NCI-H446 treated with DMSO at 0.1 percent for 48 hours (cell line): ENCODE measurements around the gene GCSAM.

Experiments used
- DNase-seq: peaks from one replicate; lab custom pipeline; 2025; lab: John Stamatoyannopoulos, UW

GCSAM gene, protein sequence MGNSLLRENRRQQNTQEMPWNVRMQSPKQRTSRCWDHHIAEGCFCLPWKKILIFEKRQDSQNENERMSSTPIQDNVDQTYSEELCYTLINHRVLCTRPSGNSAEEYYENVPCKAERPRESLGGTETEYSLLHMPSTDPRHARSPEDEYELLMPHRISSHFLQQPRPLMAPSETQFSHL

DNA sequence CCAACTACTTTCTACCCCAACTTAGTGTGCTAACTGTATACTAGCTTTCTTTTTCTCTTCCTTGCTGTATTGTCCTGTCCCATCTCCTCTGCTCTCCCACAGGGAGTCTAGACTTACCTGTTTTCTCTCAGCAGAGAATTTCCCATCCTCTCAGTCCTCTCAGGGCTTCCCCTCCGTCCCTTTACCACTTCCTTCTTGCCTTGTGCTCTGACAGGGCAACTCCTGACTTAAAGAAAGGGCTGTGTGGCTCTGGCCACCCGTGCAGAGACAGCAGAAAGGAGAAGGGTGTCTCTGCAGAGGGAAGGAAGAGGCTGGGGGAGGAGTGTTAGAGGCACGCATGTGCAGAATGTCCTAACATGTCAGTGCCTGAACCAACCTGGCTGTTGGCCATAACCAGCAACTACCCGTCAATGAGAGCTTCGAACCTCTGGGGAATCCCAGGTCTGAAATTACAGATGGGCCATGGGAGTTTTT, at the start of gene GCSAM:
Gene GCSAM, minus strand, starts transcription at position 274 of the 474 bp plus-strand sequence. Its CDS starts 128 bp downstream, at position 146.
- DNase-seq: no peak

DNA sequence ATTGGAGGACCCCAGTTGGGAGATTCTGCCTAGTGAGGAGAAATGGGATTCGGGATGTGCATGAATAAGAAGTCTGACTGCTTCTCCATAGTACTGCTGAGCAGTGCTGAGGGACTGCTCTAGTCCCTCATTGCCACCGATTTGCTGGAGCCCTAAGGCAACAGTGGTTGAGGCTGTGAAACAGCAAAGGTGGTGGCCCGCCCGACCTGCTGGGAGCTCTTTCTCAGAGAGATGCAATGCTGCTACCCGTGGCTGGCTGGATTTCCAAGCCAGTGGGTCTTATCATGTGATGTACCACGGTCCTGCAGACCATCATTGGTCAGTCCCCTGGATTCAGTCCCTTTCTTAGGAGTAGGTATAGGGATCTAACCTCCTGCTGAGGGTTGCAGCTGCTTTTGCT, 42.6 kb upstream of the GCSAM start:
- DNase-seq: no peak

DNA sequence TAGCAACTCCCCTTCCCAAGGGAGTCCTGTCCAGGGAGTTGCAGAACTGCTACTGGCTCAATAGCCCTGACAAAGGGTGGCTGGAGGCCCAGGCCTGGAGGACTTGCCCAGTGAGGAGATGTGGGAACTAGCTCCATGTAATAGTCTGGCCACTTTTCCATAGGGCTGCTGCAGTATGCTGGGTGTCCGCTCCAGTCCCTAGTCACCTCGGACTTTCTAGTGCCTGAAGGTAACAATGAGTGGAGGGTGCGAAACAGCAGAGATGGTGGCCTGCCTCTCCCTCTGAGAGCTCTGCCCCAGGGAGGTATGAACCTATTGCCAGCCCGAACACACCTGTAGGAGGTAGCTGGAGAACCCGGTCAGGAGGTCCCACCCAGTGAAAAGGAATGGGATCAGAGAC, 42.0 kb upstream of the GCSAM start:
- DNase-seq: no peak

DNA sequence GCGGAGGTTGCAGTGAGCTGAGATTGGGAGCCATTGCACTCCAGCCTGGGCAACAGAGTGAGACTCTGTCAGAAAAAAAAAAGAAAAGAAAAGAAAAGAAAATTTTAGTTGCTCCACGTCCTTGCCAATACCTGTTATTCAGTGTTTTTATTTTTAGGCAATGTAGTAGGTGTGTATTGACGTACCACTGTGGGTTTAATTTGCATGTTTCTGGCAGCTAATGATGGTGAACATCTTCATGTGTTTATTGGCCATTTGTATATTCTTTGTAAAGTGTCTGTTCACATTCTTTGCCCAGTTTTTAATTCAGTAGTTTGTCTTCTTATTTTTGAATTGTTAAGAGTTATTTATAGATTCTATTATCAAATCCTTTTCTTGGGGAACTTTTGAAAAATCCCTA, 38.1 kb upstream of the GCSAM start:
- no peak for DNase-seq

DNA sequence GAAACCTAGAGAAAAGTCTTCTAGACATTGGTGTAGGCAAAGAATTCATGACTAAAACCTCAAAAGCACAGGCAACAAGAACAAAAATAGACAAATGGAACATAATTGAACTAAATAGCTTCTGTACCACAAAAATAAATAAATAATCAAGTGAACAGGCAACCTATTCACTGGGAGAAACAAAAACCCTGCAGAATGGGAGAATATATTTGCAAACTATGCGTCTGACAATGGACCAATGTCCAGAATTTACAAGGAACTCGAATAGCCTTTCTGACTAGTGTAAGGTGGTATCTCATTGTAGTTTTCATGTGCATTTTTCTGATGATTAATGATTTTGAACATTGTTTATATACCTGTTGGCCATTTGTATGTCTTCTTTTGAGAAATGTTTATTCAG, 37.0 kb upstream of the GCSAM start:
- no peak for DNase-seq

DNA sequence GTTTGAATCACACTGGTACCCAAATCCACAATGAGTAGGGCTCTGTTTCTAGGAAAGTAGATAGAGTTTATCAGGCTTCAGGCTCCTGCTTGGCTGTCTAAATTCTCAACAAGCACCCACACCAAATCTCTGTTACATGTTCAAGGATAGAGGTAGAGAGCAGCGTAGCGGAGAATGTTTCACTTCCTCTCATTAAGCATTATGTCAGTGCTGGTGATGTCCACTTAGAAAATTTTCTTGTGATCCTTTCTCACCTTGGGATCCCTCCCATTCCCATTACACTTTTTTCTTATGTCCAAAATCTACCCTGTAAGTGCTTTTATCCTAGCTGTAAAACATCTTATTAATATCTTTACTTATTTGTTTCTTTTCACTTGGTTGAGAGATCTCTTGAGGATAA, 34.7 kb upstream of the GCSAM start:
- DNase-seq: no peak

DNA sequence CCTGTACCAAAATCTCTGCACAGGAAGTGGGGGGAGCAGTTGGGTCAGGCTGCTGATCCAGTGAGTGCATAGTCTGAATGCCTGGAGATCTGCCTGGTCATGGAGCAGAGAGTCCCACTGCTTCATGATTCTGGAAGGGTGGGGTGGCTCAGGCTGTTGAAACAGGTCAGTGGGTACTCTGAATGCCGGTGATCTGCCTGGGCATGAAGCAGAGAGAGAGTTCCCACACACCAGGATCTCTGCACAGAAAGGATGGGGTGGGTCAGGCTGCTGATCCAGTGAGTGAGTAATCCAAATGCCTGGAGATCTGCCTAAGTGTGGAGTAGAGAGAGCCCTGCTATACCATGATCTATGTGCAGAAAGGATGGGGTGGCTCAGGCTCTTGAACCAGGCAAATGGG, 16.1 kb upstream of the GCSAM start:
- no peak for DNase-seq

DNA sequence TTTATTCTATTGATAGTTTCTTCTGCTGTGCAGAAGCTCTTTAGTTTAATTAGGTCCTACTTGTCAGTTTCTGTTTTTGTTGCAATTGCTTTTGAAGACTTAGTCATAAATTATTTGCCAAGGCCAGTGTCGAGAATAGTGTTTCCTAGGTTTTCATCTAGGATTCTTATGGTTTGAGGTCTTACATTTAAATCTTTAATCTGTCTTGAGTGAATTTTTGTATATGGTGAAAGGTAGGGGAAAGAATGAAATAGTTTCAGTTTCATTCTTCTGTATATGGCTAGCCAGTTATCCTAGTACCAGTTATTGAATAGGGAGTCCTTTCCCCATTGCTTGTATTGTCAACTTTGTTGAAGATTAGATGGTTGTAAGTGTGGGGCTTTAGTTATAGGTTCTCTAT, 10.6 kb upstream of the GCSAM start:
- no peak for DNase-seq

DNA sequence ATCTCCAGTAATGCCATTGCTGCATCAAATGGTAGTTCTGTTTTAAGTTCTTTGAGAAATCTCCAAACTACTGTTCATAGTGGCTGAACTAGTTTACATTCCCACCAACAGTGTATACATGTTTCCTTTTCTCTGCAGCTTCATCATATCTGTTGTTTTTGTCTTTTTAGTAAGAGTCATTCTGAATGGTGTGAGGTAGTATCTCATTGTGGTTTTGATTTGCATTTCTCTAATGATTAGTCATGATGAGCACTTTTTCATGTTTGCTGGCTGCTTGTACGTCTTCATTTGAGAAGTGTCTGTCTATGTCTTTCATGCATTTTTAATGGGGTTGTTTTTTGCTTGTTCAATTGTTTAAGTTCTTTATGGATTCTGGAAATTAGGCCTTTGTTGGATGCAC, 10.2 kb upstream of the GCSAM start:
- DNase-seq: no peak

DNA sequence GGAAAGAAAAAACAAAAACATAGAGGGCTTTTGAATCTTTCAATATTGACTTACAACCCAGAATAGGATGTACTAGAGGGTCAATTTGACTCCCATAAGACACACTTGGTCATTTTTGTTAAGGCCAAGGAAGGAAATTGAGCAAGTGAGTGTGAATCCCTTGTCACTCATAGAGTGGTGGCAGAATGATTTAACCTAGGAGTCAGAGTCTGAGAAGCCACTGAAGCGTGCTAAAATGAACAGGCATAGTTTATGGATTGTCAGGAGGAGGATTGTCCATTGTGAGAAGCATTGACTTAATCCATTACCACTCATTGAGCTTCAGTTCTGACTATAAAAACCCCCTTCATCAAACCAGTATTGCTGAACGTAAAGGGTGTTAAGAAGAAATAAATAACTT, 8.2 kb upstream of the GCSAM start:
- DNase-seq: no peak

DNA sequence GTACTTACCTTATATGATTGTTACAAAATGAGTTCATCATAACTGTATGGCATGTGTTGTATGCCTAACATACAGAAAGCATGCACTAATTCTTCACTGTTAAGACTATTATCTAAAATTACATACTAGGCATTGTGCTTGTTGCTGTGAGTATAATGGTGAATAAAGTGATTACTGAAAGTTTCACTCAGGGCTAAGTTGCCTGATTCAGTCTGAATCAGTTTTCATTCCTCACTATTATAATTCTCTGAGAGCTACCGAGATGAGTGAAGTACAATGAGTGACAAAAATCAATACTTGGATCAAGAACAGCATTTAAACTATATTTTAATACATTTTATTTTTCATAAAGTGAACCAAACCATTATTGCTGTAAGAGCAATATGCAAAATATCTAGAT, 7.5 kb upstream of the GCSAM start:
- no peak for DNase-seq

DNA sequence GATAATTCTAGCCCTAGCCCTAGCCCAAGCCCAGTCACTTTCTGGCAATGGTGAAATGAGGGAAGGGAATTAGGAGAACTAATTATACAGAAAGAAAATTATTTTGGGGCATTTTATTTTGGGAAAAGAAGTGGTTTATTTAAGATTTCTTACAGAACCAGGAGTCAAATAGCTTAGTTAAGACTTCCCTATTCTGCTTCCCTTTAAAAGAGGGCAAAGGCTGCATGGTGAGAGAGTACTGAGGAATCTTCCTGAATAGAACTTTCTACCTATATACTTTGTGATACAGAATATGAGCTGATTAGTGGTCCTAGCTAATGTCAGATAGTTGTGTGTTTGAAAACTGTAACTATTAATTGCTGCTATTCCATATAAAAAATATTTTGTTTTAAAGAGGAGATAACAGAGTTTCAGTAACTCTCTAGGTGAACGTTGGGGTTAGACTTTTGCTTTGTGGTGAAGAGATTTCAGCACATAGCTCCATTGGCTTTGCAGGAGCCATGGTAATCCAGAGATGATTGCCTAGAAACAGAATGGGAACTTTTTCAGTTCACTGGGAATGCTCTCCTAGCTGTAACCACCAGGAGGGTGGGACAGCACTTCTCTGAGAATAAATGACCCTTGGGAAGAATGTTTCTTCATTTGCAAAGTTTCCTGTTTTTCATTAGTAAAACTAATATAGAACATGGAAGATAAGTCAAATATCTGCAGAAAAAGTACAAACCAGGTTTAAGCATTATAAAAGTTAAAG, 5.3 kb upstream of the GCSAM start:
- no peak for DNase-seq

DNA sequence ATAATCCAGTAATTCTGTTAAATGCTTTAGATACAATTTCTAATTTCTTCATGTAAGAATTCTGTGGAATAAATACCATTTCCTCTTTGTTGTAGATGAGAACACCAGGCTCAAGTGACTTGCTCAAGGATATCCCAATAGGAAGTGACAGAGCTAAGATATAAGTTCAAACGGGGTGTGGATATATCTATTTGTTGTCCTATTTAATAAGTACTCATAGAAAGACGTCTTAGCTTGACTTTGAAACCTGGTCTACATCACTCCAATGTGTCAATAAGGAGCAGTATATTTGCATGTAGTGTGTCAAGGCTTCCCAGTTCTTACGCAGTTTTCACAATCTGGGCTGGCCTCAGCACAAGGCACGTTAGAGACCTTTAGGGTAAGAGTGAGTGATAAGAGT, 4.7 kb upstream of the GCSAM start:
- DNase-seq: no peak

DNA sequence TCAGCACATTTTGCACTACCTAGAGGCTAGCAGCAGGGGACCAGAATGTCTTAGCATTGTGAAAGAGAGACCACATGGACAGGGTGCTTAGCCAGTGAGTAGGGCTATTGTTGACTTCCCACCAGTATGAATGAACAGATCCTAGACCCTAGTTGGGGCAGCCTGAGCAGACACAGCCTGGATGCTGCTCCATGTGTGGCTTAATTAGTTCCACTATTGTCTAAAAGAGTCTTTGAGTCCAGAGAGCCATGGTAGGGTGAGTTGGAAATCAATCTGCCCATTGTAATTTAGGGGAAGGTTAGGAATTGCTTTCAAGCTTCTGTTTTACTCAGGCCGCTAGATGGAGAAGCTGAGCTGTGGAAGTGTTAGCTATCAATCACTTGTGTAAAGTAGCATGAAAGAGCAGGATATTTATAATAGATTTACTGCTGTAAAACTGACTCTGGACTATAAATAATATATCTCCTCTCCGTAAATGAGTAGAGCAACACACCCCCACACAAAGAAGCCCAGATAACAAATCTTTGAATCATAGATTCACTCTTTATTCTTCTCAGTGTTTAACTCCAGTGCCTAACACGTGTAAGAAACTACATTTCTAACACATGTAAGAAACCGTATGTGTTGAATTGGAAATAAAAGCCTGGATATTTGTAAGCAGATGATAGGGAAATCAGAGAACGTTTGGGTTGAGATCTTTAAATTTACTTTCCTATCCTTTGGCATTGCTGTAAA, 4.1 kb upstream of the GCSAM start:
- no peak for DNase-seq

DNA sequence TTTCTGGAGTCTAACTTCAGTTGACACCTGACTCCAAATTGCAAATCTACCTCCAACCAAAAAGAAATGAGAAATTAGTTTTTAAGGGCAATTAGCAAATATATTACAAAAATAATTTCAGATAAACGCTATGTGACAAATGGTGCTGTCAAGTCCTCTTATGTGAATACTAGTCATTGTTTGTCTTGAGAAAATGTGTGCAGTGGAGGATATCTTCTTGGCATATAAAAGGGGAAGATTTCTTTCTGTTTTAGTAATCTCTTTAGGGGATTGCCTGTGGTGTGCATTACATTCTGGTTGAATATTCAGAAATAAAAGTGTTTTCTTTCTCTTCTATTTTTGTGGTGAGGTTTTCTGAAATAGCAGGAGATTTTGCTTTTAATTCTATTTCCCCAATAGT, 3.0 kb upstream of the GCSAM start:
- DNase-seq: no peak

DNA sequence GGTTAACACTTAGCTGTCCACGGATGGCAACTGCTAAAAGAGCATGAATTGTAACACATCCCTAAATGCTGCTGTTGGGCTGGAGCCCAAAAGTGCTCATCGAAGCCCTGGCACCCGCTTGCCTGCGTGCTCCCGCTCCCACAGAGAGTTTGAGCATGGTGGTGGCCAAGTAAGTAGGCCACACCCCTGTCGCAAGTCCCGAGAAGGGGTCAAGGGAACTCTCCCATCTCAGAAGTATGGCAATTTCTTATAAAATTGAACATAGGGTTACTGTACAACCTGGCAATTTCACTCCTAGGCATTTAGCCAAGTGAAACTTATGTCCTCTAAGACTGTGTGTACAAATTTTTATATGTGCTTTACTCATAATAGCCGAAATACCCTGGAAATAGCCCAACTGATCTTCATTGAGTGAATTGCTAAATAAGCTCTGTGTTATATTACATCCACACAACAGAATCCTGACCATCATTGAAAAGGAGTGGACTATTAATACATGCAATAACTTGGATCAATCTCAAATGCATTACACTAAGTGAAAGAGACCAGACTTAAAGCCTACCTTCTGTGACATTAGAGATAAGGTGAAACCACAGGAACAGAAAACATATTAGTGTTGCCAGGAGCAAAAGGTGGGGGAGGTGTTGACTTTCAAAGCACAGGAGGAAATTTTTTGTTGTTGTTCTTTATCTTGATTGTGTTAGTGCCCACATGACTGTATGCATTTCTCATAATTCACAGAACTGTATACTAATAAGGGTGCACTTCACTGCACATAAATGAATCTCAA, 1.5 kb upstream of the GCSAM start:
- DNase-seq: no peak

DNA sequence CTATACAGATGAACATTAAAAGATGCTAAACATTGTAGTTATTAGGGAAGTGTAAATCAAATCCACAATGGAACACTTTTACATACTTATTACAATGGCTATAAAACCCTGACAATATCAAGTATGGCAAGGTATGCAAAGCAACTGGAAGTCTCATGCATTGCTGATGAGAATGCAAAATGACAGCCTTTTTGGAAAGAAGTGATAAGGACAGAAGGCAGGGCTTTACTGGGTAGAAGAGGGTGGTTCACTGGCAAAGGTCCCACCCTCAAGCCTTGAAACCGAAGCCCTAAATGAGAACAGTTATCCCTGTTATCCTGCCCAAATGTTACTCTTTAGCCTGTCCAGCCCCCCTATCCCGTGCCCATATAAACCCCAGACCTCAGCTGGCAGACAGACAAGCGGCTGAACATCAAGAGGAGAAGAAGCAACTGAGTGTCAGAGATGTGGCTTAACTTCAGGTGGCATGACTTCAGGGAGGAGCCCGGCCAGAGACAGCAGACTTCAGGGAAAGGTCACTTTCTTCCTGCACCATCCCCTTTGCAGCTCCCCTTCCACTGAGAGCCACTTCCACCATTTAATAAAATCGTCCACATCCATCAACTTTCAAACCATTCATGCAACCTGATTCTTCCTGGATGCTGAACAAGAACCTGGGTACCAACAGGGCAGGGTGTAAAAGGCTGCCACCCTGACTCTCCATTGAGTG, 732 bp upstream of the GCSAM start:
- DNase-seq: no peak

DNA sequence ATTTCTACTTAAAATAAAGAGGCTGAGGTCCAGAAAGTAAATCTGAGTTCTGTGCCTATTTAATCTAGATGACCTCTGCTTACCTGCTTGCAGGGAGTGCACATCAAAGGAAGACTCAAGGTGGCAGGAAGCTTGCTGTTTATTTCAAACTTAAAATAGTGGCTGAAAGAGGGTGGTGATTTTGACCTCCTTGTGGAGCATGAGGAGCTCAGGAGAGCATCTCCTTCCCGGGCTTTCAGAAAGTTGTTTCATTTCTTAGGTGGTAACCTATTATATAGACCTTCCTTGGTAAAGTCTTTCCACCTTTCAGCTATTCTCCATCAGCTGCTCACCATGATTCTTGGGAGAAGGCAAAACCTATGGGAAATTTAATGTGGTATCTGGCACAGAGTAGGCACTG, 494 bp downstream of the GCSAM start:
- DNase-seq: no peak

DNA sequence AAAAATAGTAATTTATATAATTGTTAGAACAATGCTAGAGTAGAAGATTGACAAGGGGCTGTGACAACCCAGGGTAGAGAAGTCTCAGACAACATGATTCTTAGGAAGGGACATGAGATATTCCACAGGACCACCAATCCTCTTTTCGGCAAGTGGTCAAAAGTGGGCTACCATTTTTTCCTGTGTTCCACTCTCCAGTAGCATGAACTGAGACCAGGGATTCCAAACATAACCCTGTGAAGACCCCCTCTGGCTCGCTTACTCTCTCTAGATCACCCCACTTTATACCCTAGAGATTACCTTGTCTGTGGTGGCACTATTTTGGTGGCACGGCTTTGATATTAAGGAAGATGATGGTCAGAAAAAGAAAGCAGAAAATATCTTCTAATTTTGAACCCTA, 960 bp downstream of the GCSAM start:
- DNase-seq: no peak

DNA sequence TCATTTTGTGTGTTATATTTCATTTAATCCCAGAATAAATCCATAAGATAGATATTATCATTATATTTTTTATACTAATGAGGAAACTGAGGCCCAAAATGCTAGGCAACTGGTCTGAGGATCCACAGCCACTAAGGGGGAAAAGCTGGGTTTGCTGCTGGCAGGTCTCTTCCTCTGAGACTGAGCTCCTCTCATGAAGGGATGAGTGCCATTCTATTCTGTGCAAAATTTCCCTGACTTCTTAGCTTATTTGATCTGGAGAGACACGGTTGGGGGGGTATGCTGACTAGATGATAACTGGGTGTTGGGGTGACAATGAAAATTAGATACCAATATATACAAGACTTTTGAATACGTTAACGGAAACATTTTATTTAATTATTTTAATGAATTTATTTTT, 1.9 kb downstream of the GCSAM start:
- no peak for DNase-seq

DNA sequence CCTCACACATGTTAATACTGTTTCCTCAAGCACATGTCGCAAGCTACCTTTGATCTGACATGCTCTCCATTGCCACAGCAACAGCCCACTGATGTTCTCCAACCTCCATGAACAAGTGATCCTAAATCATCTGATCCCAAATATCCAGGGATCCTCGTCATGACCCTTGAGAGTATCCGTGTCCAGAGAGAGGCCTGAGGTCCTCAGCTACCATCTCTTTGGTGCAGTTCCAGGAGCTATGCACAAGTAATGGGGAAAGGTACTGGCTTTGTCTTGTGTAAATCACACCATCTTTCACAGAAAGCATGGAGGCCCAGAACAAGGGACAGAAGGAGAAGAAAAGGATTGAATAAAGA, 2.4 kb downstream of the GCSAM start:
- no peak for DNase-seq
